SK-N-SH treated with all-trans-retinoic acid at 6 μM for 48 hours (cell line): ENCODE results near the gene ERBB2.

Experiments used
- ATAC-seq: fragments of 200-7000 bp; cut with Tn5 transposase; 3 replicates; pipeline ENCODE4 v1.9.1; 2020; ENCODE audit warnings: mild to moderate bottlenecking, moderate library complexity
- ARNTL ChIP-seq: fragments of 450-650 bp; formaldehyde crosslinking; IDR thresholded peaks from 2 replicates; pipeline ENCODE4 v1.5.0; 2020; ENCODE audit warnings: low read depth, mild to moderate bottlenecking, moderate library complexity, borderline replicate concordance
- BACH2 ChIP-seq: fragments of 250-450 bp; sonication (Bioruptor Pico); IDR thresholded peaks from 2 replicates; pipeline ENCODE4 v1.9.0; 2021; ENCODE audit warnings: mild to moderate bottlenecking, borderline replicate concordance
- CREB5 ChIP-seq: fragments of 250-450 bp; sonication (Bioruptor Pico); IDR thresholded peaks from 2 replicates; pipeline ENCODE4 v1.5.1; 2020; ENCODE audit warnings: low read depth, mild to moderate bottlenecking, moderate library complexity
- CSDC2 ChIP-seq: fragments of 250-450 bp; sonication (Bioruptor Pico); IDR thresholded peaks from 2 replicates; pipeline ENCODE4 v1.5.0; 2020; ENCODE audit warnings: mild to moderate bottlenecking, moderate library complexity
- CSRNP3 ChIP-seq: fragments of 250-450 bp; sonication (Bioruptor Pico); IDR thresholded peaks from 2 replicates; pipeline ENCODE4 v1.5.1; 2021; ENCODE audit warnings: mild to moderate bottlenecking, moderate library complexity
- ESRRG ChIP-seq: fragments of 250-450 bp; sonication (Bioruptor Pico); IDR thresholded peaks from 2 replicates; pipeline ENCODE4 v1.6.1; 2021; ENCODE audit warnings: mild to moderate bottlenecking
- GLIS3 ChIP-seq: fragments of 250-450 bp; sonication (Bioruptor Pico); IDR thresholded peaks from 2 replicates; pipeline ENCODE4 v1.5.0; 2020; ENCODE audit warnings: mild to moderate bottlenecking, moderate library complexity
- ISL1 ChIP-seq: fragments of 250-450 bp; sonication (Bioruptor Pico); IDR thresholded peaks from 2 replicates; pipeline ENCODE4 v2.1.2; 2022; ENCODE audit warnings: mild to moderate bottlenecking, moderate library complexity
- OSR1 ChIP-seq: fragments of 250-450 bp; sonication (Bioruptor Pico); IDR thresholded peaks from 2 replicates; pipeline ENCODE4 v1.8.0; 2022; ENCODE audit warnings: moderate library complexity, mild to moderate bottlenecking, inconsistent platforms
- PPARA ChIP-seq: fragments of 250-450 bp; sonication (Bioruptor Pico); IDR thresholded peaks from 2 replicates; pipeline ENCODE4 v1.5.0; 2020; ENCODE audit warnings: mild to moderate bottlenecking, borderline replicate concordance
- RARB ChIP-seq: fragments of 250-450 bp; sonication (Bioruptor Pico); IDR thresholded peaks from 2 replicates; pipeline ENCODE4 v1.8.0; 2021; ENCODE audit warnings: mild to moderate bottlenecking, moderate library complexity
- SNAI2 ChIP-seq: fragments of 250-450 bp; sonication (Bioruptor Pico); IDR thresholded peaks from 2 replicates; pipeline ENCODE4 v1.5.0; 2020; ENCODE audit warnings: mild to moderate bottlenecking, moderate library complexity
- TCF4 ChIP-seq: fragments of 250-450 bp; sonication (Bioruptor Pico); IDR thresholded peaks from 2 replicates; pipeline ENCODE4 v1.8.0; 2021; ENCODE audit warnings: mild to moderate bottlenecking, moderate library complexity, borderline replicate concordance
- TOX ChIP-seq: fragments of 250-450 bp; sonication (Bioruptor Pico); IDR thresholded peaks from 2 replicates; pipeline ENCODE4 v1.8.0; 2021; ENCODE audit warnings: mild to moderate bottlenecking, moderate library complexity, borderline replicate concordance
- ZC3H10 ChIP-seq: fragments of 250-450 bp; sonication (Bioruptor Pico); IDR thresholded peaks from 2 replicates; pipeline ENCODE4 v1.5.1; 2021; ENCODE audit warnings: mild to moderate bottlenecking, moderate library complexity
- ZFP3 ChIP-seq: fragments of 250-450 bp; sonication (Bioruptor Pico); IDR thresholded peaks from 2 replicates; pipeline ENCODE4 v1.5.0; 2020; ENCODE audit warnings: mild to moderate bottlenecking, moderate library complexity
- ZFP30 ChIP-seq: fragments of 450-650 bp; formaldehyde crosslinking; IDR thresholded peaks from 2 replicates; pipeline ENCODE4 v1.5.0; 2022; ENCODE audit warnings: mild to moderate bottlenecking, moderate library complexity
- ZNF565 ChIP-seq: fragments of 450-650 bp; formaldehyde crosslinking; conservative IDR thresholded peaks from 2 replicates; pipeline ENCODE4 v1.5.0; 2020; ENCODE audit warnings: low read depth, mild to moderate bottlenecking, moderate library complexity
- ZNF70 ChIP-seq: fragments of 450-650 bp; formaldehyde crosslinking; IDR thresholded peaks from 2 replicates; pipeline ENCODE4 v1.5.0; 2020; ENCODE audit warnings: mild to moderate bottlenecking, moderate library complexity
- ZNF8 ChIP-seq: fragments of 450-650 bp; formaldehyde crosslinking; IDR thresholded peaks from 2 replicates; pipeline ENCODE4 v1.5.0; 2020; ENCODE audit warnings: mild to moderate bottlenecking, moderate library complexity
- TF ChIP-seq, protein P1 (sequence below): fragments of 250-450 bp; sonication (Bioruptor Pico); IDR thresholded peaks from 2 replicates; pipeline ENCODE4 v1.8.0; 2020; ENCODE audit warnings: mild to moderate bottlenecking, moderate library complexity, borderline replicate concordance

The ERBB2 gene

DNA sequence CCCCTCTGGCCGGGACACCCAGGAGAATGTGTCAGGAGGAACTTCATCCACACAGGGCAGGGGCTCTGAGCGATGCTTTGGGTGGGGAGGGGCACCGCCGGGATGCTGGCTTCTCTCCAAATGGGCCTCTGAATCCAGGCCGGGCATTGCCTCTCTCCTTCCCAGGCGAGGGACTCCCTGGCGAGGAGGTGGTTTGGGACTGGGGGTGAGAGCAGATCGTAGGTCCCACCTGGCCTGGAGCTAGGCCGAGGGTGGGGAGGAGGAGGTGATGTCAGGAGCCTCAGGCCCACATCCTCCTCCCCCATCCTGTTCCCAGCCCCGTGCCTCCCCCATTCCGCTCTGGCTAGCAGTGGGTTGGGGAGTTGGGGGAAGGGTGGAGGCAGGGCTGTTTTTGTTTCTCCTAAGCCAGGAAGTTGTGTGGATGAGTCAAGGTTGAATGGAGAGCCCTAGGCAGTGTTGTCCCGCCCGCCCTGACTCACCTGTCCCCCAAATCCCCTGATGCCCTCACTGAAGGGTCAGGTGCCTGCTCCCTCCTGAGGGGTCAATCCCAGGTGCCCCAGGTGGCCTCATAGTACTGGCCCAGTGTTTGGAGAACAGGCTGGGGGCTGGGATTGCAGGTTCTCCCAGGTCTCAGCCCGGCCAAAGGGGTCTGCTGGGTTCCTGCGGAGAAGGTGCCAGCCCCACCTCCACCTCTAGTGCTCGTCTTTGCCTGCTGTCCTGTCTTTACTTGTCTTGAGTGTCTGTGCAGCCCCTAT, 40.7 kb downstream of the ERBB2 start (continued):
- TF ChIP-seq, protein P1, sequence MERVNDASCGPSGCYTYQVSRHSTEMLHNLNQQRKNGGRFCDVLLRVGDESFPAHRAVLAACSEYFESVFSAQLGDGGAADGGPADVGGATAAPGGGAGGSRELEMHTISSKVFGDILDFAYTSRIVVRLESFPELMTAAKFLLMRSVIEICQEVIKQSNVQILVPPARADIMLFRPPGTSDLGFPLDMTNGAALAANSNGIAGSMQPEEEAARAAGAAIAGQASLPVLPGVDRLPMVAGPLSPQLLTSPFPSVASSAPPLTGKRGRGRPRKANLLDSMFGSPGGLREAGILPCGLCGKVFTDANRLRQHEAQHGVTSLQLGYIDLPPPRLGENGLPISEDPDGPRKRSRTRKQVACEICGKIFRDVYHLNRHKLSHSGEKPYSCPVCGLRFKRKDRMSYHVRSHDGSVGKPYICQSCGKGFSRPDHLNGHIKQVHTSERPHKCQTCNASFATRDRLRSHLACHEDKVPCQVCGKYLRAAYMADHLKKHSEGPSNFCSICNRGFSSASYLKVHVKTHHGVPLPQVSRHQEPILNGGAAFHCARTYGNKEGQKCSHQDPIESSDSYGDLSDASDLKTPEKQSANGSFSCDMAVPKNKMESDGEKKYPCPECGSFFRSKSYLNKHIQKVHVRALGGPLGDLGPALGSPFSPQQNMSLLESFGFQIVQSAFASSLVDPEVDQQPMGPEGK, result no peak
- no peak for TF ChIP-seq GLIS3

- ATAC-seq, result no peak
- TF ChIP-seq ISL1 (CRISPR knock-in tag) (no peak), GLIS3 (no peak), ZC3H10 (CRISPR knock-in tag) (no peak), TCF4 (CRISPR knock-in tag) (no peak), ZNF70 (CRISPR knock-in tag) (no peak), ZFP30 (CRISPR knock-in tag) (no peak), CSDC2 (CRISPR knock-in tag) (no peak), ESRRG (no peak)
- TF ChIP-seq, protein P1, result no peak
Measured at GRCh38 chr17:39742126-39742855, 42.4 kb downstream of the ERBB2 start.

GRCh38 chr17:39742856-39743436, 43.1 kb downstream of the ERBB2 start:
- no peak for ATAC-seq
- TF ChIP-seq ZNF8 (CRISPR knock-in tag), result no peak
- no peak for TF ChIP-seq CSRNP3
- no peak for TF ChIP-seq RARB
- TF ChIP-seq ZNF70 (CRISPR knock-in tag), result no peak
- TF ChIP-seq SNAI2 (CRISPR knock-in tag), result no peak
- no peak for TF ChIP-seq BACH2
- no peak for TF ChIP-seq ZNF565 (CRISPR knock-in tag)
- no peak for TF ChIP-seq TOX (CRISPR knock-in tag)
- no peak for TF ChIP-seq OSR1 (CRISPR knock-in tag)
- no peak for TF ChIP-seq ISL1 (CRISPR knock-in tag)
- TF ChIP-seq ZFP3 (CRISPR knock-in tag), result no peak
- no peak for TF ChIP-seq PPARA
- TF ChIP-seq CSDC2 (CRISPR knock-in tag), result no peak
- no peak for TF ChIP-seq CREB5 (CRISPR knock-in tag)
- no peak for TF ChIP-seq ZFP30 (CRISPR knock-in tag)
- TF ChIP-seq, protein P1, result no peak
- no peak for TF ChIP-seq ARNTL (CRISPR knock-in tag)
- no peak for TF ChIP-seq ZC3H10 (CRISPR knock-in tag)
